Measurements from ENCODE around the gene KIF21B.
"Not testable (repeated sequence)": the region's sequence is repeated elsewhere in the genome, so short reads cannot be mapped to it uniquely, and the experiment has no call there.

Gene KIF21B

GRCh38 chr1:200971428-200971903, 52.0 kb downstream of the KIF21B start:
- no peak for DNase-seq (ENCODE audit: low spot score)

GRCh38 chr1:200970771-200971427, 52.6 kb downstream of the KIF21B start:
- no peak for DNase-seq (ENCODE audit: low spot score)

GRCh38 chr1:200969726-200970561, 53.6 kb downstream of the KIF21B start:
- no peak for DNase-seq (ENCODE audit: low spot score)

- DNase-seq (ENCODE audit: low spot score): no peak
Measured at GRCh38 chr1:200968469-200969410, 54.8 kb downstream of the KIF21B start.

- no peak for DNase-seq (ENCODE audit: low spot score)
Measured at GRCh38 chr1:200967693-200968468, 55.6 kb downstream of the KIF21B start.

GRCh38 chr1:200966934-200967333, 56.6 kb downstream of the KIF21B start:
- no peak for DNase-seq (ENCODE audit: low spot score)

GRCh38 chr1:200965111-200965805, 58.3 kb downstream of the KIF21B start:
- no peak for DNase-seq (ENCODE audit: low spot score)

GRCh38 chr1:200963888-200964287, 59.6 kb downstream of the KIF21B start:
- not testable (repeated sequence) for DNase-seq (ENCODE audit: low spot score)

- peak; percentile 3 for DNase-seq (ENCODE audit: low spot score)
Measured at GRCh38 chr1:200963076-200963475, 60.4 kb downstream of the KIF21B start.

- peak; percentile 7 for DNase-seq (ENCODE audit: low spot score)
Measured at GRCh38 chr1:200962631-200963030, 60.9 kb downstream of the KIF21B start.

- not testable (repeated sequence) for DNase-seq (ENCODE audit: low spot score)
Measured at GRCh38 chr1:200962151-200962550, 61.4 kb downstream of the KIF21B start.

GRCh38 chr1:200960948-200961340, 62.6 kb downstream of the KIF21B start:
- peak; percentile 2 for DNase-seq (ENCODE audit: low spot score)

- peak; percentile 1 for DNase-seq (ENCODE audit: low spot score)
Measured at GRCh38 chr1:200960236-200960947, 63.1 kb downstream of the KIF21B start.

- peak; percentile 21 for DNase-seq (ENCODE audit: low spot score)
Measured at GRCh38 chr1:200959411-200959921, 64.0 kb downstream of the KIF21B start.

GRCh38 chr1:200958597-200958996, 64.9 kb downstream of the KIF21B start:
- DNase-seq (ENCODE audit: low spot score): no peak

GRCh38 chr1:200954434-200954833, 69.1 kb downstream of the KIF21B start:
- no peak for DNase-seq (ENCODE audit: low spot score)

- no peak for DNase-seq (ENCODE audit: low spot score)
Measured at GRCh38 chr1:200951016-200951415, 72.5 kb downstream of the KIF21B start.

GRCh38 chr1:200949626-200950025, 73.9 kb downstream of the KIF21B start:
- no peak for DNase-seq (ENCODE audit: low spot score)

- DNase-seq (ENCODE audit: low spot score): no peak
Measured at GRCh38 chr1:200947059-200947566, 76.4 kb downstream of the KIF21B start.

- DNase-seq (ENCODE audit: low spot score): no peak
Measured at GRCh38 chr1:200945111-200945510, 78.4 kb downstream of the KIF21B start.
